Activated T-helper 17 cell treated with anti-CD3 and anti-CD28 coated beads, Interleukin-2, amount 50 U/mL, for 72 hours (primary cell): ENCODE data around the gene HEATR1. TPM values are rescaled to one million over a fixed set of nuclear protein-coding genes. Genes with fewer than 3 reads are reported as not detected.
"Not testable (repeated sequence)": the region's sequence is repeated elsewhere in the genome, so short reads cannot be mapped to it uniquely, and the experiment has no call there.

ENCODE experiments used
- ATAC-seq: fragments of 150-1000 bp; cut with Tn5 transposase; replicated peaks from 2 replicates; pipeline ENCODE4 v1.10.0; 2021; ENCODE audit warnings: mild to moderate bottlenecking, moderate library complexity
- H3K27ac Mint-ChIP-seq: one replicate; pipeline ENCODE4 v1.8.0; 2022; ENCODE audit warnings: mixed read lengths
- H3K27me3 Mint-ChIP-seq: one replicate; pipeline ENCODE4 v1.8.0; 2022; ENCODE audit warnings: mixed read lengths
- H3K36me3 Mint-ChIP-seq: one replicate; pipeline ENCODE4 v1.8.0; 2022; ENCODE audit warnings: low read depth, mild to moderate bottlenecking, mixed read lengths
- H3K4me1 Mint-ChIP-seq: one replicate; pipeline ENCODE4 v1.8.0; 2022; ENCODE audit warnings: mixed read lengths
- H3K4me3 Mint-ChIP-seq: one replicate; pipeline ENCODE4 v1.8.0; 2022; ENCODE audit warnings: mild to moderate bottlenecking, mixed read lengths
- H3K9me3 Mint-ChIP-seq: one replicate; pipeline ENCODE4 v1.8.0; 2022; ENCODE audit warnings: mixed read lengths
- total RNA-seq, 2 donors: library from RNA; stranded (reverse); gene quantifications; one replicate each; pipeline ENCODE4 v1.2.3, GENCODE V29; 2022

HEATR1 gene
- total RNA-seq, 2 donors from 2014 or later, result 37.8 to 85.9 TPM

DNA sequence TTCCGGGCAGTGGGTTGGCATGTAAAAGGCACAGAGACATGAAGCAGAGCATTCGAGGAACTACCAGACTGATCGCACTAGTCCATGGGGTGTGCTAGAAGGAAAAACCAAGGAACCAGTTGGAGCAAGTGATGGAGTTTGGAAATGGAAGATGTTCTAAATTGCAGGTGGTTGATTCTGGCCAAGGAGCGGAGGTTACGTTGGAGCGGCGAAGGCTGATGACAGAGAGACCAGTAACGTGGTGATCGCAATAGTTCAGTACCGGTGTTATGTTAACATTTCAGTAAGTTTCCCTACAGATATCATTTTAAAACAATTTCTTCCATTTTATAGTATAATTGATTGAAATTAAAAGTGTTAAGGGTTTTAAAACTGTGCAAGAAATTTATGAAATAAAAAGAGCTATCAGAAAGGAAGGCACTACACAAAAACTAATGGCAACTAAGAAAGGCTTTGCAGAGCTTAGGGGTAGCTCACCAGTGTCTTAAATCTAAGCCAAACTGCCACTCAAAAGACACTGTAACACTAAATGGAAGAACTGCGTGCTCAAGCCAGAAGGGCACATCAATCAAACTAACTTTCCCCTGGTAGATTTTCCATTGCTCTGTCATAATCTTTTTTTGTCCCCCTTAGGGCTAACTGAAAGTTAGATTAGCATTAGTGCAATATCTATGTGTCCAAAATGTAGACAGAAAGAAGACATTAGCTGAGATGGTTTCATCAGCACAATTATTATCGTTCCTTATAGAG, 11.3 kb upstream of the HEATR1 start:
- Mint-ChIP-seq H3K36me3 (no peaks in the 10 kb centered on the region), H3K27ac (no peak overlapping the region), H3K27me3 (peaks cover 39% of the 10 kb centered on the region), H3K4me1 (no peaks in the 10 kb centered on the region), H3K9me3 (no peaks in the 10 kb centered on the region), H3K4me3 (no peak overlapping the region)
- no peak for ATAC-seq

DNA sequence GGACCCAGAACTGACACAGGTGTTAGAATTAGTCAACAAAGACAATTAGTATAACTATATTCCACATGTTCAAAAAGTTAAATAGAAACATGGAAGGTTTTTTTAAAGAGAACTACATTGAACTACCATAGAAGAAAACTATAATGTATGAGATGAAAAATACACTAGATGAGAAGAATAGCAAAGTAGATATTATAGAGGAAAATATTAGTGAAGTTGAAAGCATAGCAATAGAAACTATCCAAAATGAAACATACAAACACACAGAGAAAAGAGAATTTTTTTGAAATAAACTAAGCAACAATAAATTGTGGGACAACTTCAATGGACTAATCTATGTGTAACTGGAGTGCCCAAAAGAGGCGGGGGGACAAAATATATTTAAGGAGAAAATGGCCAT, 8.0 kb upstream of the HEATR1 start:
- no peaks in the 10 kb centered on the region for H3K4me1 Mint-ChIP-seq
- no peak overlapping the region for H3K4me3 Mint-ChIP-seq
- ATAC-seq, result no peak
- H3K36me3 Mint-ChIP-seq, result no peaks in the 10 kb centered on the region
- peaks cover 42% of the 10 kb centered on the region for H3K27me3 Mint-ChIP-seq
- H3K9me3 Mint-ChIP-seq, result no peaks in the 10 kb centered on the region
- no peak overlapping the region for H3K27ac Mint-ChIP-seq

DNA sequence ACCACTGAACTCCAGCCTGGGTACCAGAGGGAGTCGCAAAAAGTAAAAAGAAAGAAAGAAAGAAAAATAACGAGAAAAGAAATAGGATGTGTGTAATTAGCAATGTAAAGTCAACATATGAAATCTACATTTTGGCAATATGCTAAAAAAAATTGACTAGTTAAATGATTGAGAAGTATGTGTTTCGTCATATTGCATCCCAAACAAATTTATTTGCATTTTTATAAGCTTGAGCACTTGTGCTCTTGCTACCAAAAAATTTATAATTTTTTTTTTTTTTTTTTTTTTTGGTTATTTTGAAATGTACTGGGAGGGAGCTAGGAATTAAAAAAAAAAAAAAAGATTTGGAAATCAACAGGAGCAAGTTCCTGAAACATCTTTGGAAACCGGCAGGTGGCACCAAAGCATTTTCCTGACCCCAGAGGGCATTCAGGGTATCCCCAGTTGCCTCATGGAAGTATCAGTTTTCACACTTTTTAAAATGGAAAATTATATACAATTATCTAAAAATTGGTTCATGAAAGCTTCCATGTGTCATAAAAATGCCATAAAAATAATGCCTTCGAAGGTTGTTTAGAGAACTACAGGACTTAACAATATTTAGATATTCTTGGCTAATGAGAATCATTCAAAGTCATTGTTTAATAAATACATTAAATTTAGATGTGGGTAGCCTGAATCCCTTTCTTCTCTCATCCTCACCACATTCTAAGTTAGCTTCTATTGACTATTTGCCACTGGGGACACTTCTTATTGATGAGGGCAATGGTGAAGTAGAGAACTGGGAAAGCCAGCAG, 4.8 kb upstream of the HEATR1 start:
- H3K36me3 Mint-ChIP-seq, result peaks cover 9% of the 10 kb centered on the region
- no peak overlapping the region for H3K4me3 Mint-ChIP-seq
- H3K9me3 Mint-ChIP-seq, result no peaks in the 10 kb centered on the region
- H3K4me1 Mint-ChIP-seq, result no peaks in the 10 kb centered on the region
- ATAC-seq, result no peak
- no peak overlapping the region for H3K27ac Mint-ChIP-seq
- H3K27me3 Mint-ChIP-seq, result peaks cover 27% of the 10 kb centered on the region

DNA sequence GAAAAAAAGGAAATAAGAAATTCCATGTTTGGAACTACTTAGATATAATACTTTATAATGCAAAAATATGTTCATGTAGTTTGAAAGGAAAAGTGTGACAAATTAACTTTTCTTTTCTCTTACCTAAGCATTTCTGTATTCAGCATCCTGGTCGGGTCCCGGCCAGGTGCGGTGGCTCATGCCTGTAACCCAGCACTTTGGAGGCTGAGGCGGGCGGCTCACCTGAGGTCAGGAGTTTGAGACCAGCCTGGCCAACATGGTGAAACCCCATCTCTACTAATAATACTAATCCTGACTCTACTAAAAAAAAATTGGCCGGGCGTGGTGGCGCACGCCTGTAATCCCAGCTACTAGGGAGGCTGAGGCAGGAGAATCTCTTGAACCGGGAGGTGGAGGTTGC, 3.3 kb upstream of the HEATR1 start:
- H3K27ac Mint-ChIP-seq, H3K4me3 Mint-ChIP-seq: not testable (repeated sequence)

DNA sequence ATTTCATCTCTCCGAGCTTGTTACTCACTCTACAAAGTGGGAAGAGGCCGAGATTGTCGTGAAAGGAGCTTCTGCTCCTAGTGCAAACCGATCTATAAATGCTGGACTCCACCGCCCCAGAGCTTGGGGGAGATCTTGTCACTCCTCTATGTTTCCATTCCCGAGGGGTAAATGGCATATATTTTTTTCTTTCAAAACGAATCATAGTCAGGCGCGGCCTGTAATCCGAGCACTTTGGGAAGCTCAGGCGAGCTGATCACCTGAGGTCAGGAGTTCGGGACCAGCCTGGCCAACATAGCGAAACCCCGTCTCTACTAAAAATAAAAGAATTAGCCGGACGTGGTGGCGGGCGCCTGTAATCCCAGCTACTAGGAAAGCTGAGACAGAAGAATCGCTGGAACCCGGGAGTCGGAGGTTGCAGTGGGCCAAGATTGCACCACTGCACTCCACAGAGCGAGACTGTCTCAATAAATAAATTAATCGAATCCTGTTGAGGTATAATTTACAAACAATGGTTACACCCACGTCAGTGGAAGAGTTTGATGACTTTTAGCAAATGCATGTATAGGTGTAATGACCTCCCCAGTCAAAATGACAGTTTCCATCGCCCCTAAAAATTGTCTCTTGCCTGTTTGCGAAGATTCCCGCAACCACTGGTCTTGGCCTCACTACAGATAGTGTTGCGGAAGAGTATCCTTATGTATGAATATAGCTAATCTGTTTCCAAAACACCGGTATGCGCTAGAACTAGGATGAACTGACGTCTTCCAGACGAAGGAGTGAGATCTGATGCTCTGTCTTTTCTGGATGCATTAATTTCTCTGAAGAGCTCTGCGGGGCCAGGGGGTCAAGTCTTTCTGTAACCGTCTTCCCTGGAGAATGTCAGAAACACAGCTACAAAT, 840 bp upstream of the HEATR1 start:
- Mint-ChIP-seq H3K27me3 (peaks cover 11% of the 10 kb centered on the region), H3K9me3 (no peaks in the 10 kb centered on the region), H3K27ac (peak overlapping the region; percentile 90), H3K4me3 (peak overlapping the region; percentile 95), H3K36me3 (peaks cover 49% of the 10 kb centered on the region), H3K4me1 (peaks cover 6% of the 10 kb centered on the region)
- no peak for ATAC-seq

More for the DNA sequence above, 3.3 kb upstream of the HEATR1 start:
- not testable (repeated sequence) for ATAC-seq, H3K9me3 Mint-ChIP-seq, H3K4me1 Mint-ChIP-seq
- H3K27me3 Mint-ChIP-seq, result peaks cover 27% of the 10 kb centered on the region
- H3K36me3 Mint-ChIP-seq, result peaks cover 24% of the 10 kb centered on the region

DNA sequence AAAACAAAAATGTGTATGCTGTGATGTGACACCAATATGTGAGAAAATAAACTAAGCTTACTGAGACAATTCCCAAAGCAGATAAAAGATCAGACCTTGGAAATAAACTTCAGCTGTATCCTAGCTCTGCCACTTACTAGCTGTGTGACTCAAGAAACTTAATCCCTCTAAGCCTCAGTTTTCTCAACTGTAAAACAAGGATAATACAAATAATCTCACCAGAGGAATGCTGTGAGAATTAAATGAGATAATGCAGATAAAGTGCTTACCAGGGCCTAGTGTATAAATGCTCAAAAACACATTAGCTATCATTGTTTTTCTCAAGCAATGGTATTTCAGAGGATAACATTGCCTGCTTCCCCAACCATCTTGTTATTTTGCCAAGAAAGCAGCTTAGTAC, 2.1 kb downstream of the HEATR1 start:
- H3K27me3 Mint-ChIP-seq, result no peaks in the 10 kb centered on the region
- peaks cover 6% of the 10 kb centered on the region for H3K4me1 Mint-ChIP-seq
- H3K4me3 Mint-ChIP-seq, result peak overlapping the region; percentile 95
- H3K9me3 Mint-ChIP-seq, result no peaks in the 10 kb centered on the region
- no peak for ATAC-seq
- no peak overlapping the region for H3K27ac Mint-ChIP-seq
- peaks cover 78% of the 10 kb centered on the region for H3K36me3 Mint-ChIP-seq

DNA sequence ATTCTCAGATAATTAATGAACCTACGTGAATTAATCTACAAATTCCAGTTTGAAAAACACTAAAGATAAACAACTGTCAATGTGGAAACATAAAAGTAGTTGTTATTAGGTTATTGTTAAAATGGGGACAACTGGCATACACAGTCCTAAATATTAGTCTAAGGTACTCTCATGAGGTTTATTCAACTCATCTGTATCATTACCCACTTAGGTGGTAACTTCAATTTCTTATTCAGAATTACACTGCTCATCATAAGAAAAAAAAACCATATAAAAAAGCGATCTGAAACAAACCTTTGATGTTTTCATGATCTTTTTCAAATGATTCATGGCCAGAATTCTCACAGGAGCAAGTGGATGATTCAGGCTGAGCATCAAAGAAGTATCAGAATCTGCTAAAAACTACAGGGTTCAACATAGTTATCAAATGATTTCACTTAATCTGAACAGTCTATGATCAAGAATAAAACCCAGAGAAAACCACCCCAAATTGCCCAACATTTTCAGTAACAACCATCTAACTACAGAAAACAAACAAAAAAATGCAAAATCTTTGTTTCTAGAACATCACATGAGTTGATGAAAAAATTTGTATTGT, 13.7 kb downstream of the HEATR1 start:
- Mint-ChIP-seq H3K27me3 (no peaks in the 10 kb centered on the region), H3K27ac (no peak overlapping the region), H3K9me3 (no peaks in the 10 kb centered on the region), H3K4me1 (no peaks in the 10 kb centered on the region), H3K4me3 (no peak overlapping the region), H3K36me3 (peaks cover 100% of the 10 kb centered on the region)
- ATAC-seq, result peak; percentile 47

DNA sequence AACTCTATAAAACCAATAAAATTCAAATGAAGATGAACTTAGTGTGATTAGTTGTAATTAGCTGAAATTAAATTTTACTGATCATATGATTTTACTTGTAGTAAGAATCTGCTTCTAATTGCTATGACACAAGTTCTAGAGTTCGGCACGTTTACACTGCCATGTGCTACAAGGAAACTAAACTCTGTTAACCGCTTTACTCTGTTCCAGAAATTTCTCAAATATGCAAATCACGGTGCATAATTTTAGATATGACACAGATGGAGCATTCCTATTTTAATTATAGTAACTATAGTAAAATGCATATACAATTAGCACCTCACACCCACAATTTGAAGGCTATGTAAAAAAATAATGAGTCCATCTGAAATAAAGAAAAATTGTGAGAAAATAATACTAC, 14.8 kb downstream of the HEATR1 start:
- Mint-ChIP-seq H3K27ac (no peak overlapping the region), H3K4me3 (no peak overlapping the region), H3K9me3 (no peaks in the 10 kb centered on the region), H3K27me3 (no peaks in the 10 kb centered on the region), H3K4me1 (no peaks in the 10 kb centered on the region), H3K36me3 (peaks cover 100% of the 10 kb centered on the region)
- ATAC-seq, result no peak

DNA sequence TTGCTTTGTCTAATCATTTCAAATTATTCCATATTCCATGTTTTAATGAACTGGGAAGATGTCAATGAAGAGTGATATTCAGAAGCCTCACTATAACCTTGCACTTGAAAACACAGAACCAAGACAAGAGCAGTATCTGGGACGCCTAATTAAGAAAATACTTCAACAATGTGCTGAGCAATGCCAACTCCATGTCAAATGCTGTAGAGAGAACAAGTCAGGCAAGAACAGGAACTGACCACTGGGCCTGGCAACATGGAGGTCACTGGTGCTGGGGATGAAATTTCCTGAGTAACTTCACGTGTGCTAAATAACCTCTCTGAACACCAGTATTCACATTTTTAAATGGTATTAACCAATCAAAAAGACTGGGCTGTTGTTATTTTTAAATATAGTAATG, 22.8 kb downstream of the HEATR1 start:
- H3K9me3 Mint-ChIP-seq, result no peaks in the 10 kb centered on the region
- no peaks in the 10 kb centered on the region for H3K4me1 Mint-ChIP-seq
- H3K27me3 Mint-ChIP-seq, result no peaks in the 10 kb centered on the region
- no peak for ATAC-seq
- no peak overlapping the region for H3K27ac Mint-ChIP-seq
- H3K4me3 Mint-ChIP-seq, result no peak overlapping the region
- peaks cover 99% of the 10 kb centered on the region for H3K36me3 Mint-ChIP-seq

DNA sequence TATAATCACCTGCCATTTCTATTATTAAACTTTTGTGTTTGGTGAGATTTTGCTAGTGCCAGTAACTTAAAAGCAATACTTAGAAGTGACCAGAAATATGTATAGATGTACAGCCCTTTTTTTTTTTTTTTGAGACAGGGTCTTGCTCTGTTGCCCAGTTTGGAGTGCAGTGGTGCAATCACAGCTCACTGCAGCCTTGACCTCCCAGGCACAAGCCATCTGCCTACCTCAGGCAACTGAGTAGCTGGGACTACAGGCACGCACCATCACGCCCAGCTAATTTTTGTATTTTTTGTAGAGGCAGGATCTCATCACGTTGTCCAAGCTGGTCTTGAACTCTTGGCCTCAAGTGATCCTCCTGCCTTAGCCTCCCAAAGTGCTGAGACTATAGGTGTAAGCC, 23.9 kb downstream of the HEATR1 start:
- H3K36me3 Mint-ChIP-seq, result peaks cover 99% of the 10 kb centered on the region
- H3K27ac Mint-ChIP-seq, H3K4me3 Mint-ChIP-seq, ATAC-seq, H3K27me3 Mint-ChIP-seq, H3K4me1 Mint-ChIP-seq, H3K9me3 Mint-ChIP-seq: not testable (repeated sequence)

DNA sequence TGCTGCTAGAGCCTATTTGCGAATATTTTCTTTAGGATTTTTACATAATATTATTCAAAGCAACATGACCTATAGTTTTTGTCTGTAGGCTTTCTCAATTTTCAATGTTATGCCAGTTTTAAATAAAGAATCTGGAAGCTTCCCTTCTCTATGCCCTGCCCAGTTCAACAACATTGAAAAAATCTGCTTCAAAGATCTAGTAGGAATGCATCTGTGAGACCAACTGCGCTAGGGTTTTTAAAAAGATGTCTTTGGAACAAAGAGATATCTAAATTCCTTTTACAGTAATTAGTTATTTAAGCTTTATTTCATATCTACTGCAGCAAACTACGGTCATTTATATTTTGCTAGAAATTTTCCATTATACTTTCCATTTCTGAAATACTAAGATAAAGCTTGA, 25.7 kb downstream of the HEATR1 start:
- Mint-ChIP-seq H3K4me1 (no peaks in the 10 kb centered on the region), H3K36me3 (peaks cover 98% of the 10 kb centered on the region), H3K27me3 (no peaks in the 10 kb centered on the region), H3K27ac (no peak overlapping the region), H3K4me3 (no peak overlapping the region), H3K9me3 (no peaks in the 10 kb centered on the region)
- ATAC-seq, result no peak

DNA sequence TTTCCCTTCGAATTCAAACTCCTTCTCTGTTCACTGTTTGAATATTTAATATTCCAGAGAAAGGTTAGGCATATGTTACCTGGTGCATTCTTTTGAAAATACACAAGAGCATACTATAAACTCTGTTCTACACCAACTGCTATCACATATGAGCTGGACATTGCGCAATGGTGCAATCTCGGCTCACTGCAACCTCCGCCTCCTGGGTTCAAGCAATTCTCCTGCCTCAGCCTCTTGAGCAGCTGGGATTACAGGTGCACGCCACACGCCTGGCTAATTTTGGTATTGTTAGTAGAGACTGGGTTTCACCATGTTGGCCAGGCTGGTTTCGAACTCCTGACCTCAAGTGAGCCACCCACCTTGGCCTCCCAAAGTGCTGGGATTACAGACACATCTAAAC, 27.3 kb downstream of the HEATR1 start:
- not testable (repeated sequence) for H3K4me3 Mint-ChIP-seq, H3K9me3 Mint-ChIP-seq, H3K27ac Mint-ChIP-seq, H3K27me3 Mint-ChIP-seq, H3K4me1 Mint-ChIP-seq, ATAC-seq
- peaks cover 98% of the 10 kb centered on the region for H3K36me3 Mint-ChIP-seq

DNA sequence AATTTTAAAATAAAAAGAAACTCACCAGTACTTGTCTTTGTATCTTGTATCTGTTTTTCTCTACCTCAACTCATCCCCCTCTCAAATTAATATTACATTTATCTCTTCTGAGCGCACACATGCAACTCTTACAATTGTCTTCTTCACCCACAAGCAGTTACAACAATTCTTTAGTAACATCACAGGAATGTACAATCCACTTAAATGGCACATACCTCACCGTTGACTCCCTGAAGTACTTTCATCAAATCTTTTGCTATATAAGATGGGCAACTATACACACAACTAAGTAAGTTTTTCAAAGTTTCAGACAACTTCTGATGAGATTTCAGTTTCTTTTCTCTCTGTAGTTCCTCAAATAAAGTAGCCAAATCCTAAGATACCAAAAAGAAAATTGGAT, 28.3 kb downstream of the HEATR1 start:
- no peak for ATAC-seq
- H3K27me3 Mint-ChIP-seq, result no peaks in the 10 kb centered on the region
- H3K4me3 Mint-ChIP-seq, result no peak overlapping the region
- no peak overlapping the region for H3K27ac Mint-ChIP-seq
- no peaks in the 10 kb centered on the region for H3K9me3 Mint-ChIP-seq
- H3K36me3 Mint-ChIP-seq, result peaks cover 98% of the 10 kb centered on the region
- no peaks in the 10 kb centered on the region for H3K4me1 Mint-ChIP-seq

DNA sequence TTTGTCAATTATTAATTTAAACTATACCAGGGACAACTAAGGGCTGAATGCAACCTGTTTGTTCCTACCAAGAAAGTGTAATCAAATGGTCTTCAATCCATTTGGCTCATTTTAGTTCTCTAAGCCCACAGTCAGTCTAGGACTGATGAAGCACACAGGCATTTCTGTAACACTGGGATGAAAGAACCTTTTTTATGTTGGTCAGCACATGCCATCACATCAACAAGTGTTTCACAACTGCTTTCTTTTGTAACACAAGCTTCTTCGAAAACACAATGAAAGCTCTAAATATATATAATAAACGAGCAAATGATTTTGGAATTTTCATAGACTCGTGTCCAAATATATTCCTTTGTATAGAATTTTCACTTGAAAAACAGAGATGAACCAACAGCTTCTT, 28.8 kb downstream of the HEATR1 start:
- Mint-ChIP-seq H3K9me3 (no peaks in the 10 kb centered on the region), H3K36me3 (peaks cover 98% of the 10 kb centered on the region), H3K4me3 (no peak overlapping the region), H3K27ac (no peak overlapping the region), H3K4me1 (no peaks in the 10 kb centered on the region), H3K27me3 (no peaks in the 10 kb centered on the region)
- ATAC-seq, result no peak
